NCI-H1436 treated with DMSO at 0.1 percent for 48 hours (cell line): ENCODE measurements around the gene SLC44A1.

Source experiments
- DNase-seq: peaks from one replicate; lab custom pipeline; 2025; lab: John Stamatoyannopoulos, UW

The SLC44A1 gene

DNA sequence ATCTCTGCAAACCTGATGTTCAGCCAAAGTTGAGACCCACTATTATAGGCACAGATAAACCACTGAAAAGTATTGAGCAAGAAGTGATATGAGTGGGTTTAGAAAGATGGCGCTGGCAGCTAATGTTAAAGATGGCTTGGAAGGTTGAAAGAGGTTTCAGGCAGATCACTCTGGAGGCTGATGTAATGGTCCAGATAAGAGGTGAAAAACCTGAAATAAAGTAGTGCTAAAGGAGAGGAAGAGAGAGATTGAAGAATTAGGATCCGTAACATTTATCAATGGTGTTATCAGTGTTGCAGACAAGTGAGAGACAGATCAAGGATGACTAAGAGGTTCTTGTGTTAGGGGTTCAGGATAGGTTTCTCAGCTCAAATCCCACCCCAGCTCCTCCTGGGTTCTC is 58.3 kb downstream of the SLC44A1 start:
- no peak for DNase-seq

DNA sequence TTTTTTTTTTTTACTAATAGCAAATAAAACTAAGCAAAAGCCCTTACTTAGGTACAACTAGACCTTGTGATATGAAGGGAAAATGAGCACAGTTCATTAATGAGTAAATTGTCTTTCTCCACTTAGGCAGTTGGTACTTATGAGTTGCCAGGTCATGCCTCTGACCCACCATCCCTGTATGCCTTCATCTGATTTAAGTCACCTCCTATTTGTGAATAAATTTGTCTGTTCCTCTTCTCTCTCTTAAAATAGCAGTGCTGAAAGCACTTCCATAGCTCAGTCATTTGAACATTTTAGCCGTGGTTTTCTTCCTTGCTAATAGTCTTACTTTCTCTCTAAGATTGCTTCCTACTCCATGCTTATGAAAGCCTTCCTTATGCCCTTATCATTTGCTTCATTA is 61.4 kb downstream of the SLC44A1 start:
- no peak for DNase-seq

DNA sequence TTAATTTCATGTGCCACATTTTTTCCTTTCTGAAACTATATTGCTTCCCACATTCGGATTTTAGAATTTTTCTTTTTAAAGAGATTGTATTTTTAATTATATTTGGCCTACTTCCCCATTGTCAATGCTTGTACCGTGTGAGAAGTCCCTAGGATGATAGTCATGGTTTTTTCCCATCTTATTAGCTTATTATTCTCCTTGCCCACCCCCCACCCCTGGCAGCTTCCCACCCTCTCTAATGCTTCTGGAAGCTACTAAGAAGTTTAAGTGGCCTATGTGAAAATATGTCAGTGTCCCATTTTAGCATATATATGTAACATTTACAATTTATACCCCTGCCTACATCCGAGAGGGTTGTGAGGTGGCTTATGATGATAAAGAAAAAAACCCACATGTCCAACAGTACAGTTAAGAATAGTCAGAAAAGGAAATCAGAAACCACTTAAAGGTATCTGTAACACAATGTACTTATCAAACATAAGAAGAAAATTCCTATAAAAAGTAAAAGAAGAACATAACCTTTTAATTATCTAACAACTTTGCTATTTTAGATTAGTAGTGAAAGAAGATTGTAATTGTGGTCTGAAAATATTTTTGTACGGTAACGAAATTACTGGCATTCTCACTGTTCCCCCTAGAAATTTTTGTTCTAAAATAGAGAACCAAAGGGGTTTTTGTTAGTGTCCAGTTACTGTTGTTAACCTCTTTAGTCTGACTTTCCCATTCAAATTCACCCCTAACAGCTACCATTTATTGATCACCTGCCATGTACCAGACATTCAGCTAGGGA is 62.1 kb downstream of the SLC44A1 start:
- no peak for DNase-seq

DNA sequence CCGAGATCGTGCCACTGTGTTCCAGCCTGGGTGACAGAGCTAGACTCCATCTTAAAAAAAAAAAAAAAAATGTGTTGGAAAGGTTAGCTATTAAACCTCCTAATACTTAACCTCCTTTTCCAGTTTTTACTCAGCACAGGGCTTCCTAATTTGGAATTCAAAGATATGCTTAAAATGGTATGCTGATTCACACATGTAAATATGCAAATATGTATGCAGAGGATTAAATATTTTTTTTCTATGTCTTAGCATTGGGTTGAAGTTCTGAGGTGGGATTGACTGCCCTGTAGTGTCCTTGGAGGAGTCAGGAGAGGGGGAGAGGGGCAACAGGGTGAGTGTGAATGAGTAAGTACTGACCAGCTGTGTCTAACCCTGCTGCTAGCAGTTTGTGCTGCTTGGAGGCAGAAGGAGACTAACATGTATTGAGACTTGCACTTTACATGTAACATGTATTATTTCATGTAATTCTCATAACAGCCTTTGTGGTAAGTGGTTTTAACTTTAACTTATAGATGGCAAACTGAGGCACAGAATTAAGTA is 63.2 kb downstream of the SLC44A1 start:
- DNase-seq = no peak

DNA sequence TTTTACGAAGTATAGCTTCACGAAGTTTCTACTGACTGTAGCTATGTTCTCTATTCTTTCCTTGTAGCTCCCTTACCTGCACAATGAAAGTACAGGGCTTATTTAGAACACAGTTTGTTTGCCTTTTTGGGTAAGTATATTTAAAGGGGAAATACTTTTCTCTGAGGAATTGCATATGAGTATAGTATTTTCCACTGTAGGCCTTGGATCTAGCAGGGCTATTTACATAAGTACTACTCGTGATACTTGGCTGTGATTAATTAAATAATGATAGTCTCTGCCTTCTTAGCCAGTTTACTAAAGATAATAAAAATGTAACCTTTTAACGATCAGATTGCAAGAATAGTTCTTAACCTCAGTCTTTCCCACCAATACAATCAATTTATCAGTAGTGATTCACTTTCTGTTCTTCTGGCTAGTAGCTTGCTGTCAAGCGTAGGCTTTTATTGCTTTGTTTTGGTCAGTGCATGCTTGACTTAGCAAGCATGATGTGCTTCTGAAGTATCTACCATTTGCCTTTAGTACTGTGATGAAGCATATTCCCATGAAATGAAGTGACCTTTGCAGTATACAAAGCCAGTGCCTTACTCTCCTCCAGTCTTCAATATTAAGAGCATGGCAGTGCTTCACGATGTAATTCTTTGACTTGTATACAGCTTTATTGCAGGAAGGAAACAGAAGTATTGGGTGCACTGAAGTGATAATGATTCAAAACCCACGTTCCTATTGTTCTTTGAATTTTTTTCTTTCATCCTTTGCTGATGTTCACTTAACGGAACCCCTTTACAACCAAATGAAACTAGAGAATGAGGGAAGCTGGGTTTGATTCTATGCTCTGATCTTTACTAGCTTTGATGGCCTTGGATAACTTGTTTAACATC is 64.2 kb downstream of the SLC44A1 start:
- DNase-seq = no peak

DNA sequence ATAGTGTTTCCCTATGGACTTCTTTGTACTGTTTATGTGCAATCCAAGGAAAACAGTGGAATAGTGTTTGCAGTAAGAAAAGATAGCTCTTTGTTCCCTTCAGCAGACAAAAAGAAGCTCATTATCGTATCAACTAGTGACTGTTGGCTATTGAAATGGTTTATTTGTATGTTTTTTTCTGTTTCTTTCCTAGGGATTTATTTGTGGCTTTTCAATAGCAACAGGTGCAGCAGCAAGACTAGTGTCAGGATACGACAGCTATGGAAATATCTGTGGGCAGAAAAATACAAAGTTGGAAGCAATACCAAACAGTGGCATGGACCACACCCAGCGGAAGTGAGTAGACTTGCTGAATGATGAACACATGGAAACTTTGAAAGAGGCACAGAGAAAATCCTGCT is 65.1 kb downstream of the SLC44A1 start:
- DNase-seq = no peak

DNA sequence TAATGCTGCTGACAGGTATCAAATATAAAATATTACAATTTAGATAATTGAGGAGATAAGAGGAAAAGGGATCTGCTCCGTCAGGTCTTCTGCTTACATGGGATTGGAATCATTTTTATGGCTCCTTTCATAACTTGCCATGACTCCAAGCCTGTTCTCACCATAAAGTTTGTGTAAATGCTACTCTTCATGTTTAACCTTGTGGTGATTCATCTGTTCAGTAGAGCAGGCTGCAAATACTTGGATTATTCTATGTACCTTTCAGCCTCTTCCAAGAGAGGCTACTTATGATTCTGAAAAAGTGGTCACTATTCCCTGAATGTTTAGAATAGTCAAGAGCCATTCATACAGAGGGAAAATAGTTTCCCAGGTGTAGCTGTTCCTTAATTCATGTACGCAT is 66.9 kb downstream of the SLC44A1 start:
- no peak for DNase-seq

DNA sequence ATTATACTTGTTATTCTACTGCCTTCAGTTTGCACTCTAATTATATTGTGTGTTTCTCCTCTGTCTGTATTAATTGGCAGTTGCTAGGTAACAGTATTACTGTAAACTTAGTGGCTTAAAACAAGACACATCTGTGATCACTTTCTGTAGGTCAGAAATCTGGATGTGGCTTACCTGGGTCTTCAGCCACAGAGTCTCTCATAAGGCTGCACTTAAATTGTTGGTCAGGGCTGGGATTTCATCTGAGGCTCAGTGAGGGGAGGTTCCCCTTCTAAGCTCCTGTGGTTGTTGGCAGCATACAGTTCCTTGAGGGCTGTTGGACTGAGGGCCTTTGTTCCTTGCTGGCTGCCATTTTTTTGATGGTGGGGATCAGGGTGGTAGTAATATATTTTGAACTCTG is 68.8 kb downstream of the SLC44A1 start:
- DNase-seq = no peak

DNA sequence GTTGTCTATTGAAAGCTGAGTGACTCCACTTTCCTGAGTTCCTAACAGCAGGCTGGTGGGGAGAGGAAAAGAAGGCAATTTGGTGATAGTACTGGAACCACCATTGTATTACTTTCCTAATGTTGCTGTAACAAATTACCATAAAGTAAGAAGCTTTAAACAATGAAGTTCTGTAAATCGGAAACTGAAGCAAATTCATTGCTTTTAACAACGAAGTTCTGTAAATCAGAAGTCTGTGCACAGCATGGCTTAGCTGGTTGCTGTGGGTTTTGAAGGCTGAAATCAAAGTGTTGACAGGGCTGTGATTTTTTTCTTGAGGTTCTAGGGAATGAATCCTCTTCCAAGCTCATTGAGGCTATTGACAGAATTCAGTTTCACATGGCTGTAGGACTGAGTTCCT is 72.3 kb downstream of the SLC44A1 start:
- no peak for DNase-seq

DNA sequence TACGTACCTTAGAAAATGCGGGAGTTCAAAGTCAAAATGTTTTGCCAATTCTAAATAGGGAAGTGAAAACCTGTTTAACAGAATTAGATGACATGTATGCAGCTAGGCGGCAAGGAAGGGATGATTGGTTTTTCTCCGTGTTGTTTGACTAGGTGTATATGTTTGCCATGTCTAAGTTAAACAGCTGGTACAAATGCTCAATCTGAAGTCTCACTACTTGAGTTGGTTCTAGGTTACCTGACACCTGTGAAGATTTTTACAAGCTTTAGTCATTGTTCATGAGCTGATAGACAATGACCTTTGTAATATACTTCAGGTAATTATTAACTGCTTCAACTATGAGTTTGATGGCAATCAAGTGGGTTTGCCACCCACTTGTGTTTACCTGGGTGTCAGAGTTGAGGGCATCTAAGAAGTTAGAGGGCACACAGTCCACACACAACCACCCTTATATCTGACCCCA is 74.3 kb downstream of the SLC44A1 start:
- DNase-seq = no peak

DNA sequence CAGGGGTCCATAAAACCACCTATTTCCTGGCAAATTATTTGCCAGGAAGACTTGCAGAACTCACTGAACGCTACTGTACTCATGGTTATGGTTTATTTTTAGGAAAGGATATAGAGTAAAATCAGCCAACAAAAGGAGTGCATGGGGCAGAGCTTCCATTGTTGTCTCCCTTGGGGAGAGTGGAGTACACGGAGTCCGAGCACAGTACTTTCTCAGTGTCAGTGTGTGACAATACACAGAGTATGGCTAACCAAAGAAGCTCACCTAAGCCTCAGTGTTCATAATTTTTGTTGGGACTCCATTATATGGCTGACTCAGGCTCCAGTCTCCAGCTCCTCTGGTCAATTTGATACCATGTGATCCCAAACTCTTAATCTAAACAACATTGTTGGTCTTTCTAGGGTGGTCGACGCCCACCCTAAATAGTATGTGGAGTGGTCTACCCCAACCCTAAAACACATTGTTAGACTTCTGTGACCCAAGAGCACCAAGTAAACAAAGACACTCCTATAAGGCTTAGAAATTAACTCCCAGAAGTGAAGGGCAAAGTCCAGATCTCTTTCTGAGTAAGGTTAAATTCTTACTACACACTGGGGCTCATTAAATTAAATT is 74.9 kb downstream of the SLC44A1 start:
- DNase-seq = no peak

DNA sequence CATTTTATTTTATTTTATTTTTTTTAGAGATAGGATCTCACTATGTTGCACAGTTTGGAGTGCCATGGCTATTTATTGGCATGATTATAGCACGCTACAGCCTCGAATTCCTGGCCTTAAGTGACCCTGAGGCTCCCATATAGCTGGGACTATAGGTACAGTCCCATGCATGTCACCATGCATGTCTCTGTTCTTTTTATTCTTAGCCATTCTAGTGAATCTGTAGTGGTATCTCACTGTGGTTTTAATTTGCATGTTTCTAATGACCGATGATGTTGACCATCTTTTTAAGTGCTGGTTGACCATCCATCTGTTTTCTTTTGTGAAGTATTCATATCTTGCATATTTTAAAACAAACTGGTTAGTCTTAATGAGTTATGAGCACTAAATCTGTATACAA is 76.1 kb downstream of the SLC44A1 start:
- no peak for DNase-seq

DNA sequence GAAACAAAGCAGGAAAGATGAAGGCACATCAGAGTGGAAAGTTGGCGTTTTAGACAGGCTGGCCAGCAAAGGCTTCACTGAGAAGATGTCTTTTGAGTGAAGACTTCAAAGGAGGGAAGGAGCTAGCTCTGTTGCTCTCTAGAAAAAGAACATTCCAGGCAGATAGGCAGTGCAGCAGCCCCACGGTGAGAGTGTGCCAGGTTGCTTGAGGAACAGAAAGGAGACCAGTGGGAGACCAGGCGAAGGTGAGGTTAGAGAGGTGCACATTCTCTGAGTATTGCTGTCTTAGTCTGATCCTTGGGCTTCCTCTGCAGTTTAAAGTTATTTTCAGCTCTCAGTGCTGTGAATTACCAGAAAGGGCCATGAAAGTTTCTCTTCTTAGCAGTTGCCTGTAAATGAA is 83.8 kb downstream of the SLC44A1 start:
- DNase-seq = no peak

DNA sequence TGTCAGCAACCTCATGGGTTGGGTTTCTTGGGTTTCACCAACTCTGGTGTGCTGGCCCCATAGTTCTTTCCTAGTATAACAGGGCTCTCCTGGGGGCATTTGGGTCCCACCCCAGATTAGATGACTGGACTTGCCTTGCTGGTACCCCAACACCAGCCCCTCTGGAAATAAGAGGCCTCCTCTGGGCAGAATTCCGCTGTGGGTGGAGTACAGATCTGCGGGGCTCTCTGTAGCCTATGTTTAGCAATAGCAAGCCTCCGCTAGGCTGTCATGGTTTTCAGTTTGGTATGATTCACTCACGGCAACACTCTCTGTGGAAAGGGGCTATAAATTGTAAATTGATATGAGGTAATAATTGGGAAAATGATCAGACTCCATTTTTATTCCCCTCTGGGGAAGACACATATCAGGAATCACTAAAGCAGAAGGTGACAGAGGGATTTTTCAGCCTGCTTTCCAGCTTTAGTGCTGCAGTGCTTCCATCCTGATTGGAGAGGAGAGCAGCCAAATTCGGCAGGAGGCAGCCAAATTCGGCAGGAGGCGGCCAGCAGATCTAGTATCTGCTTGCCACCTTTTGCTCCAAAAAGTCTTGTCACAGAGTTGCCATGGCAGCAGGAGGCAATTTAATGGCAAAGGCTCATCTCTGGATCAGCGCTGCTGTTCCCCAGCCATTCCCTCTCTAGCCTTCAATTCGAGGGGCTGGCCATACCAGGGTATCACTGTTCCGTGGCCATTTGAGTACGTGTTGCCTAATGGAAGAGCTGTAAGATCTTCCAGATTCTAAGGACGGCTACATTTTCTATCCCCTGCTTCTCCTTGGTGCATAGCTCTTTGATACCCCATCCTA is 84.6 kb downstream of the SLC44A1 start:
- no peak for DNase-seq

DNA sequence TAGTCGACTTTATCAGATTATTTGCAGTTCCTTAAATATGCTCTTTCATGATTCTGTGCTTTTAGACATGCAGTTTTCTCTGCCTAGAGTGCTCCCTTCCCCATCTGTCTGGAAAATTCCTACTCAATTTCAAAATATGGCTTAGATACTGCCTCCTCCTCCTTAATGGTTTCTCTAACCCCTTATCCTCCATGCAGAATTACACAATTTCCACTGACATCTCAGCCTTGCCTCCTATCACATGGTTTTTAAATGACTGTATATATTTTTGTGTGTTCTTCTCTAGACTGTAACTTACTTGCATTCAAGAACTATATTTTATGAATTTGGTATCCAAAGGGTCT is 85.2 kb downstream of the SLC44A1 start:
- no peak for DNase-seq

DNA sequence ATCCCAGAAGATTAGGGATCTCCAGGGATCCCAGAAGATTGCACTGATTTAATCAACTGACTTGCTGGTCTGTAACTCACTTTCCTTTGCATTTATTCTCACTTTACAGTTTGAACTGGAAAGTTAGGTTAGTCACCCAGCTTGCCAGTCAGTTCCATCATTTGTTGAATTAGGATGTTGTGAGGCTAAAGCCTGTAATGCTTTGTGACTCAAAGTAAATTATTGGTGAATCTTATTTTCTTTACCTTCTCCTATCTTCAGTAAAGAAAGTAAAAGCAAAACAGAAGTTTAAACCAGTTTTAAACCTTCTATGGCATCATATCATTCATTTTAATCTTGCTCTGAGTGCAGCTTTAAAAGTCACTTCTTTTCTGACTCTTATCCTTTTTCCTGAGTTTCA is 85.8 kb downstream of the SLC44A1 start:
- DNase-seq = no peak

DNA sequence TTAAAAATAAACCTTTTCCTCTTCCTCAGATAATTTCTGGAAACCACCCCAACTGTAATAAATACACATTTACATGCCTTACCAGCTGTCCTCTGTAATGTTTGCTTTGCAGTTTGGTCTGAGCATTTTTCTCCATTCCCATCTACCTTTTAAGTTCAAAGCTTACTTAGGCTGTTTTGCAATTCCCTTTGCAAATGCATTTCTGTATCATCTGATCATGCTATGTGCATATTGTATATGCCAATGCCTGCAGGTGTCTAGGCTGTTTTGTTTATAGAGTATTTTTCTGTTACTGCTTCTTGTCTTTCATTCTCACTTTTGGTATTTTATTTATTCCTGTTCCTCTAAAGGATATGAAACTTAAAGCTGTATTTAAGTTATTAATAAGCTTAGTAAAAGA is 86.3 kb downstream of the SLC44A1 start:
- no peak for DNase-seq

DNA sequence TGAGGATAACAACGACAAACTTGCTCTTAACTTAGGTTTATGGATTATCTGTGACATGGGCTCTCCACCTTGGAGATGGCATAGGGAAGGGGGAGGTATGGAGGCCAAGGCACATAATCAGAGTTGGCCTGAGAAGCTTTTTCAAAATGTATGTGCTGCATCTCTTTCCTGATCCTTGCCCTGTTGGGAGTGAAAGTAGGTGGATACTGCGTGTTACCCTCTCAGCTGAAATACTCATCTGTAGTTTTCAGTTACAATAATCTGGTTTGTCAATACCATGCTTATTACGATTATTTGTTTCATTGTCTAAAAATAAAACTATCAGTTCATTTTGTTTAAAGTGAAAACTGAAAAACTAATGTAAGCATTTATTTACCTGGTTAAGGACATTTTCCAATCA is 86.7 kb downstream of the SLC44A1 start:
- DNase-seq = no peak

DNA sequence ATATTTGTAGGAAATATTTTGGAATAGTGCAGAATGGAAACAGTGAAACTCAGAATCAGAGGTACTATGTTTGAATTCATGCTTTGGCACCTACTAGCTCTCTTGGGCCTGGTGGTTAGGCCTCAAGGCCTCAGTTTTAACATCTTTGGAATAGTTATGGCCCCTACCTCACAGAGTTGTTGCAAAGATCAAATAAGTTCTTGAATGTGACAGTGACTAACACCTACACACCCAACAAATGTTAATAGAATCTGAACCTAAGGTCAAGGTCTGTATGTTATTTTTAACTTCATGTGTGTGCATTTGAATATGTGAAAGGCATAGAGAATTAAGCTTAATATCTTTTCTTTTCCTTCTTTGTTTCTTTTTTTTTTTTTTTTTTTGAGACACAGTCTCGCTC is 87.3 kb downstream of the SLC44A1 start:
- no peak for DNase-seq

DNA sequence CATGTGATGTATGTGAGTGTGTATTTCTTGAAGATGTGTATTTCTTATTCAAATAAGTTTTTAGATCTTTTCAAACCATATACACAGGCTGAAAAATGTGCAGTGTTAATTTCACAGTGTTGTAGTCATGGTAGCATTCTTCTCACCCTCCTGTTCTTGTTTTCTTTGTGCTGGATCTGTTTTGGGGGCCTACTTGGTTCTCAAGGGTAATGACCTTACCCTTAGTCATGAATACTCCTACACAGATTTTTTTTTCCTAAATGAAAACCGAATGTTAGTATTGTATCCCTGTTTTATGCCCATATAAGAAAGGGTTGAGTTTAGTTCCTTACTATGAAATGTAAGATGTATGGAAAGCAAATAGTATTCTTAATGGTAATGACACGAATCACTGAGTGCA is 88.0 kb downstream of the SLC44A1 start:
- DNase-seq = no peak

DNA sequence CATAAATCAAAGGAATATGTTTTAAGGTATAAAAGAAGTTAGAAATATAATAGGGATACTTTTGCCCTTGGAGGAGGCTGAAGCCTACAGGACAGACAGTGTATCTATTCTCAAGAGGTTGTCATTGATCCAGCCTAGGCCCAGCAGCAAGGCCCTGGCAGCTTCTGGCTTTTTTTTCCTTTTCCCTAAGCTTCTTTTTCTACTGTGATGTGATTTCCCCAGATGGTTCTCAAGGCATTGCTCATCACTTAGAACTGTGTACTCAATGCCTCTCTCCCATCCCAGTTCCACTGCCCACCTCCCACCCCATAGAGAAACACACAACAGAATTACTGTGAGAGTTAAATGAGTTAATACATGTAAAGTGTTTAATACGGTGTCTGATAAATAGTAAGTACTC is 88.6 kb downstream of the SLC44A1 start:
- DNase-seq = no peak

DNA sequence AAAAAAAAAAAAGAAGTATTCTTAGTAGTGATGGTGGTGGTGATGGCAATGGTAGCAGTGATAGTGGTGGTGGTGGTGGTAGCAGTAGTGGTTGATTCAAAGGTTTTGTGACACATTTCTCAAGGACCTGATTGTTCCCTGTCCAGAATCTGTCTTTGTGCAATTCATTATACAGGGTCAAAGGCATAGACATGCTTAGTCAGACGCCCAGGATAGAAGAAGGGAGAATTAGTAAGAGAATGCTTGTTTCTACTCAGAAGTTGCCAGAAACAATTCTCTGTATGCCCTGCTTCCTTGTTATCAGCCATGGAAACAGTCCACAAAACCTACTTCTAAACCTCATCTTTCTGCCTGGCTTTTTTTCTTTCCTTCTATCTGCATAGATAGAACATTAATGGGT is 89.4 kb downstream of the SLC44A1 start:
- DNase-seq = no peak
